SK-N-SH (cell line): Measurements from ENCODE around the gene EDDM13.

ENCODE experiments used
- CTCF ChIP-seq: fragments of 200-600 bp; sonication (generic); IDR thresholded peaks from 2 replicates; pipeline ENCODE4 v1.6.1; 2017; ENCODE audit warnings: antibody characterized with exemption, mild to moderate bottlenecking, moderate library complexity
- EP300 ChIP-seq, 2 experiments: IDR thresholded peaks; 2 replicates each; pipeline versions ENCODE4 v1.4.0 to v1.6.1; 2012; ENCODE audit warnings: borderline replicate concordance in 1 of 2, low read depth in 1 of 2, low read length in 1 of 2
- NFIC ChIP-seq: IDR thresholded peaks from 2 replicates; pipeline ENCODE4 v1.4.0; 2012; ENCODE audit warnings: borderline replicate concordance
- PBX3 ChIP-seq: IDR thresholded peaks from 2 replicates; pipeline ENCODE4; 2012
- RFX5 ChIP-seq: IDR thresholded peaks from 2 replicates; pipeline ENCODE4 v1.6.1; 2012; ENCODE audit warnings: mild to moderate bottlenecking, improper control_type of control experiment, low read length

DNA sequence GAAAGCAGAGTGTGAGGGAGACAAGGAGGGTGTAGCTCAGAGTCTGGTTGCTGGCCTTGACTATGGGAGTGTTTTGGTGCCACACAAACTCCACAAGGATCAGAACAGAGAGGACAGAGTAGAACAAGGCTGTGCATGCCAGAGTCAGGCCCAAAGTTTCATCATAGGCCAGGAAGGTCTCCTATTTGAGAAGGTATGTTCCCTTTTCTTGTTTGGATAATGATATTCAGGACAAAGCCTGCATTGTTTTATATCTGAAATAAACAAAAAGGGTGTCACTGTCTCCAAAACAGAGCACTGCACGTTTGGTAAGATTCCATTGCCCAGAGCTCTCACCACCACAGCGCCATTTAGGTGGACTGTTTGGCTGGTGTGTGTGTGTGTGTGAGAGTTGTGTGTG is 45.2 kb downstream of the EDDM13 start:
- no peak for TF ChIP-seq CTCF
- TF ChIP-seq RFX5 = no peak
- no peak for TF ChIP-seq PBX3
- no peak for TF ChIP-seq NFIC
- no peak for TF ChIP-seq EP300 (IDR thresholded peaks at IDR 0.05; ENCODE audit: borderline replicate concordance in 1 of 2, low read depth in 1 of 2, low read length in 1 of 2)
